K562 (cell line): Measurements from ENCODE around the gene SLC26A3. TPM values are rescaled to one million over a fixed set of nuclear protein-coding genes. Genes with fewer than 3 reads are reported as not detected.

ENCODE experiments used
- ATAC-seq: fragments of 200-7000 bp; cut with Tn5 transposase; 3 replicates; pipeline ENCODE4 v1.9.1; 2020; ENCODE audit warnings: moderate library complexity
- BruUV-seq: library from RNA; stranded (reverse); fragments of 400-500 nt; replicated peaks from 2 replicates; lab custom pipeline; 2021; lab: Mats Ljungman, UMichigan
- CTCF ChIA-PET: fragments of 300-600 bp; formaldehyde crosslinking; extraction: SDS; loops from one replicate; lab custom pipeline; 2021; ENCODE audit warnings: low intra/inter-chr PET ratio; lab: Yijun Ruan, JAX
- POLR2A ChIA-PET: fragments of 300-600, 350-650 bp; sonication (Branson Sonifier 250); formaldehyde crosslinking; extraction: SDS; loops from one replicate; lab custom pipeline; 2021; ENCODE audit warnings: antibody characterized with exemption, inconsistent platforms; lab: Yijun Ruan, JAX
- DNase-seq, 4 experiments: peaks; one replicate each; pipeline versions ENCODE4 v3.0.0 to v3.0.0-alpha.2; 2011 to 2018; ENCODE audit warnings: low spot score in 3 of 4, mixed read lengths in 3 of 4; ENCODE audit errors: extremely low read depth in 1 of 4
- FAIRE-seq: peaks from 2 replicates; lab custom pipeline; 2011; peaks lifted over from hg19 to GRCh38; lab: Jason Lieb, UNC
- H2AFZ ChIP-seq: 2 replicates; pipeline ENCODE4 v1.6.0; 2011; ENCODE audit warnings: low read depth, low read length, control low read depth, inconsistent platforms
- H3K27ac ChIP-seq: fragments of 200-600 bp; 3 replicates; pipeline ENCODE4 v1.8.0; 2011; ENCODE audit warnings: low read depth, mild to moderate bottlenecking, control low read depth, inconsistent platforms, low read length, moderate library complexity, mixed read lengths; ENCODE audit errors: extremely low read depth
- H3K27me3 ChIP-seq, 2 experiments: fragments of 300-600 bp in 1 of 2; 2 replicates in 1 of 2; 3 replicates in 1 of 2; pipeline versions ENCODE4 v1.6.0 to v1.8.0; 2011; ENCODE audit warnings: inconsistent platforms in 2 of 2, low read length in 2 of 2, mild to moderate bottlenecking in 1 of 2, mixed read lengths in 1 of 2, moderate library complexity in 1 of 2; ENCODE audit not compliant: control insufficient read depth in 2 of 2, insufficient read depth in 2 of 2
- H3K36me3 ChIP-seq: fragments of 300-600 bp; 3 replicates; pipeline ENCODE4 v1.8.0; 2011; ENCODE audit warnings: mild to moderate bottlenecking, low read length, inconsistent platforms; ENCODE audit not compliant: control insufficient read depth, insufficient read depth
- H3K4me1 ChIP-seq, 2 experiments: fragments of 200-600 bp in 1 of 2; replicated peaks in 1 of 2; 2 replicates in 1 of 2; 3 replicates in 1 of 2; pipeline versions ENCODE4 v1.5.1 to v1.8.0; 2011; ENCODE audit warnings: inconsistent platforms in 2 of 2, low read length in 2 of 2, mild to moderate bottlenecking in 1 of 2, mixed read lengths in 1 of 2, moderate library complexity in 1 of 2; ENCODE audit not compliant: control insufficient read depth in 2 of 2, insufficient read depth in 2 of 2
- H3K4me2 ChIP-seq: 2 replicates; pipeline ENCODE4 v1.6.1; 2011; ENCODE audit warnings: low read length, control low read depth, inconsistent platforms, mixed read lengths; ENCODE audit not compliant: insufficient read depth
- H3K4me3 ChIP-seq: fragments of 200-600 bp; sonication (generic), shearing (Covaris generic); 2 replicates; pipeline ENCODE4 v1.5.1; 2016; ENCODE audit warnings: control low read depth, inconsistent platforms
- H3K79me2 ChIP-seq: fragments of 200-600 bp; 3 replicates; pipeline ENCODE4 v1.8.0; 2011; ENCODE audit warnings: low read length, inconsistent platforms; ENCODE audit not compliant: control insufficient read depth, insufficient read depth
- H3K9ac ChIP-seq, 2 experiments: 2 replicates each; pipeline versions ENCODE4 v1.6.0 to v1.6.1; 2011; ENCODE audit warnings: low read depth in 2 of 2, low read length in 2 of 2, control low read depth in 1 of 2, inconsistent platforms in 1 of 2, mild to moderate bottlenecking in 1 of 2, mixed read lengths in 1 of 2; ENCODE audit not compliant: insufficient read depth in 1 of 2
- H3K9me1 ChIP-seq: one replicate; pipeline ENCODE4 v1.6.0; 2011; ENCODE audit warnings: inconsistent platforms, mild to moderate bottlenecking, low read length, moderate library complexity; ENCODE audit not compliant: control insufficient read depth, insufficient read depth
- H3K9me3 ChIP-seq: replicated peaks from 2 replicates; pipeline ENCODE4 v1.5.1; 2011; ENCODE audit warnings: low read depth, low read length, inconsistent platforms; ENCODE audit not compliant: control insufficient read depth, insufficient read depth
- H4K20me1 ChIP-seq: replicated peaks from 2 replicates; pipeline ENCODE4 v1.6.1; 2011; ENCODE audit warnings: low read length, inconsistent platforms, mixed read lengths; ENCODE audit not compliant: control insufficient read depth, insufficient read depth
- BCOR ChIP-seq: fragments of 450-650 bp; IDR thresholded peaks from 2 replicates; pipeline ENCODE4 v1.6.1; 2016
- FOSL1 ChIP-seq: fragments of 200-800 bp; sonication (Bioruptor generic); conservative IDR thresholded peaks from 2 replicates; pipeline ENCODE4 v1.6.1; 2016; ENCODE audit warnings: missing genetic modification characterization, missing compliant biosample characterization
- KHSRP ChIP-seq: fragments of 450-650 bp; IDR thresholded peaks from 2 replicates; pipeline ENCODE4 v1.6.1; 2017
- NRF1 ChIP-seq, 2 experiments: fragments of 450-650 bp; IDR thresholded peaks in 1 of 2; conservative IDR thresholded peaks in 1 of 2; 2 replicates each; pipeline ENCODE4 v1.6.1; 2014; ENCODE audit warnings: mild to moderate bottlenecking in 2 of 2
- ZBTB49 ChIP-seq: sonication (generic); formaldehyde crosslinking; IDR thresholded peaks from 2 replicates; pipeline ENCODE4 v1.8.0; 2022; ENCODE audit warnings: missing genetic modification reagents, mild to moderate bottlenecking, borderline replicate concordance
- WGBS: fragments of 100-300 bp; shearing (Covaris generic); methylation state at CpG from one replicate; pipeline ENCODE4 v1.1.6; 2016; ENCODE audit warnings: low coverage, mixed read lengths; ENCODE audit not compliant: insufficient coverage; ENCODE audit errors: missing lambda C conversion rate; 5-methylcytosine and 5-hydroxymethylcytosine counted together
- in situ Hi-C: fragments of 300-500 bp; cut with MboI; formaldehyde crosslinking; loops from 4 replicates; pipeline ENCODE4 v1.15.0; 2018; ENCODE audit warnings: inconsistent platforms, mixed read lengths
- intact Hi-C: fragments of 100-400 bp; cut with micrococcal nuclease; formaldehyde crosslinking; loops from 2 replicates; pipeline ENCODE4 v1.14.2; 2022
- polyA plus RNA-seq, 8 experiments: library from polyadenylated mRNA; depleted of rRNA in 4 of 8; stranded (reverse) in 5 of 8; unstranded in 3 of 8; fragments of >200 nt; fragmentation: Nextera tagmentation in 2 of 8; fragmentation: Illumina TruSeq in 1 of 8; extraction: Ambion mirVana in 2 of 8; extraction: Trizol in 1 of 8; gene quantifications; 2 replicates each; pipeline versions ENCODE4 v1.2.1 to v1.2.3, GENCODE V29; 2011 to 2014; ENCODE audit warnings: inconsistent platforms in 1 of 8, missing spikeins in 1 of 8
- total RNA-seq, 7 experiments: library from RNA; depleted of rRNA in 6 of 7; stranded (reverse); fragments of >200 nt in 6 of 7; fragmentation: Illumina TruSeq in 2 of 7; extraction: Trizol in 2 of 7; gene quantifications; 2 replicates each; pipeline versions ENCODE4 v1.2.1 to v1.2.3, GENCODE V29; 2011 to 2021; ENCODE audit warnings: low replicate concordance in 1 of 7
- TF ChIP-seq, protein P1 (sequence below): fragments of 450-650 bp; IDR thresholded peaks from 2 replicates; pipeline ENCODE4 v1.7.0; 2016; ENCODE audit warnings: borderline replicate concordance
- TF ChIP-seq, protein P2 (sequence below): fragments of 250-450 bp; sonication (Bioruptor Pico); IDR thresholded peaks from 2 replicates; pipeline ENCODE4 v1.8.0; 2022; ENCODE audit warnings: moderate library complexity, mild to moderate bottlenecking, inconsistent platforms

Gene SLC26A3
- total and polyA plus RNA-seq, 9 of the 15 experiments (the other 6 are each of a cell fraction or from before 2014, with no cell fraction given), result 0.86 TPM; not detected in 8

- TF ChIP-seq, protein P1, sequence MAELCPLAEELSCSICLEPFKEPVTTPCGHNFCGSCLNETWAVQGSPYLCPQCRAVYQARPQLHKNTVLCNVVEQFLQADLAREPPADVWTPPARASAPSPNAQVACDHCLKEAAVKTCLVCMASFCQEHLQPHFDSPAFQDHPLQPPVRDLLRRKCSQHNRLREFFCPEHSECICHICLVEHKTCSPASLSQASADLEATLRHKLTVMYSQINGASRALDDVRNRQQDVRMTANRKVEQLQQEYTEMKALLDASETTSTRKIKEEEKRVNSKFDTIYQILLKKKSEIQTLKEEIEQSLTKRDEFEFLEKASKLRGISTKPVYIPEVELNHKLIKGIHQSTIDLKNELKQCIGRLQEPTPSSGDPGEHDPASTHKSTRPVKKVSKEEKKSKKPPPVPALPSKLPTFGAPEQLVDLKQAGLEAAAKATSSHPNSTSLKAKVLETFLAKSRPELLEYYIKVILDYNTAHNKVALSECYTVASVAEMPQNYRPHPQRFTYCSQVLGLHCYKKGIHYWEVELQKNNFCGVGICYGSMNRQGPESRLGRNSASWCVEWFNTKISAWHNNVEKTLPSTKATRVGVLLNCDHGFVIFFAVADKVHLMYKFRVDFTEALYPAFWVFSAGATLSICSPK, result no peak
- TF ChIP-seq, protein P2, sequence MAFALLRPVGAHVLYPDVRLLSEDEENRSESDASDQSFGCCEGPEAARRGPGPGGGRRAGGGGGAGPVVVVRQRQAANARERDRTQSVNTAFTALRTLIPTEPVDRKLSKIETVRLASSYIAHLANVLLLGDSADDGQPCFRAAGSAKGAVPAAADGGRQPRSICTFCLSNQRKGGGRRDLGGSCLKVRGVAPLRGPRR, result no peak
- no peak for TF ChIP-seq NRF1 (conservative IDR thresholded peaks at IDR 0.05 in 1 of 2, IDR thresholded peaks at IDR 0.05 in 1 of 2)
- TF ChIP-seq KHSRP, result no peak
- TF ChIP-seq BCOR, result no peak
These were observed 30.0 kb downstream of the SLC26A3 start (continued) for GRCh38 chr7:107773027-107773426.

DNA sequence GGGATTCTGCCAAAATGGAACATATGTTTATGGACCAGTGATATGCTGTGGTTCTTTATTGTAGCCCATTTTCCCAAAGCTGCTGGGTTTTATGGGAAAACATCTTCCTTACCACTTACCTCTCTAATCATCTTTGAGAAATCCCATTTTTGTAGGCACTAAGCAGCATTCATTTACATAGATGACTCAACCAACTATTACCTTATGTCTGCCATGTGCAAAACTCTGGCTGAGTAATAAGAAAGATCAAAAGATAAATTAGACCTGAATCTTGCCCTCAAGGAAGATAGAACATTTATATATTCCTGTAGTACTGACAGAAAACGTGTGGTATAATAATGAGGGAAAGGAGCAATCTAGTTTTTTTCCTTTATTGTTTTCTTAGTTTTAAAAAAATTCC is 34.8 kb downstream of the SLC26A3 start:
- no TSS peak for BruUV-seq
- POLR2A ChIA-PET, result interaction anchor here (0.5 kb wide), 1 partner anchor 603 kb away, joined by 3 read pairs; no protein-coding TSS in a partner anchor
- Histone ChIP-seq H3K9me1 (no peaks in the 10 kb centered on the region), H2AFZ (no peak overlapping the region), H4K20me1 (no peaks in the 10 kb centered on the region), H3K36me3 (no peaks in the 10 kb centered on the region), H3K4me3 (no peak overlapping the region), H3K27ac (no peak overlapping the region), H3K9ac (no peak overlapping the region), H3K9me3 (no peaks in the 10 kb centered on the region), H3K27me3 (peaks cover 14 to 16% of the 10 kb centered on the region in 2 experiments; a peak in 3 of 5 replicates), H3K4me2 (no peak overlapping the region), H3K79me2 (no peaks in the 10 kb centered on the region), H3K4me1 (no peaks in the 10 kb centered on the region)
- ATAC-seq, result no peak
- in situ Hi-C loops, result no loop called here
- WGBS, result 0% methylated on average over 1 of the region's 1 CpG
- FAIRE-seq, result no peak
- no peak for TF ChIP-seq ZBTB49 (CRISPR knock-in tag)
- peak; percentile 52 for TF ChIP-seq FOSL1
- CTCF ChIA-PET, result no interaction called here
- no peak for DNase-seq
- intact Hi-C loops, result no loop called here
